Neuronal stem cell (in vitro differentiated cells): Measurements from ENCODE around the gene HACL1.

Source experiments
- DNase-seq: peaks from one replicate; pipeline ENCODE4 v3.0.0-alpha.2; 2013; ENCODE audit warnings: low spot score
- H2AFZ ChIP-seq: one replicate; pipeline ENCODE4 v1.6.1; 2013; ENCODE audit warnings: mild to moderate bottlenecking, low read length, inconsistent platforms
- H2AK5ac ChIP-seq: 2 replicates; pipeline ENCODE4 v1.6.1; 2013; ENCODE audit warnings: low read depth, mild to moderate bottlenecking, inconsistent platforms, low read length, moderate library complexity, mixed read lengths
- H2BK120ac ChIP-seq: 2 replicates; pipeline ENCODE4 v1.6.1; 2013; ENCODE audit warnings: low read depth, mild to moderate bottlenecking, inconsistent platforms, low read length, moderate library complexity, mixed read lengths
- H2BK12ac ChIP-seq: one replicate; pipeline ENCODE4 v1.6.1; 2013; ENCODE audit warnings: low read length, inconsistent platforms
- H2BK15ac ChIP-seq: 2 replicates; pipeline ENCODE4 v1.6.1; 2013; ENCODE audit warnings: mild to moderate bottlenecking, low read length, inconsistent platforms, mixed read lengths
- H2BK5ac ChIP-seq: one replicate; pipeline ENCODE4 v1.6.1; 2013; ENCODE audit warnings: inconsistent platforms, mild to moderate bottlenecking, low read length, moderate library complexity
- H3K14ac ChIP-seq: one replicate; pipeline ENCODE4 v1.6.1; 2013; ENCODE audit warnings: low read length, inconsistent platforms
- H3K18ac ChIP-seq: 2 replicates; pipeline ENCODE4 v1.6.1; 2013; ENCODE audit warnings: low read length, inconsistent platforms
- H3K23ac ChIP-seq: 2 replicates; pipeline ENCODE4 v1.6.1; 2013; ENCODE audit warnings: low read depth, mild to moderate bottlenecking, mixed read lengths, low read length, inconsistent platforms; ENCODE audit not compliant: poor library complexity
- H3K27ac ChIP-seq: replicated peaks from 3 replicates; pipeline ENCODE4 v1.5.1; 2013; ENCODE audit warnings: low read length, inconsistent platforms
- H3K27me3 ChIP-seq, 3 experiments: 2 replicates each; pipeline ENCODE4 v1.6.1; 2013; ENCODE audit warnings: low read length in 3 of 3, mild to moderate bottlenecking in 2 of 3, inconsistent platforms in 1 of 3, low read depth in 1 of 3, mixed read lengths in 1 of 3, moderate library complexity in 1 of 3; ENCODE audit not compliant: control insufficient read depth in 3 of 3, insufficient read depth in 3 of 3
- H3K36me3 ChIP-seq, 2 donors: replicated peaks in 1 of 2; 2 replicates each; pipeline ENCODE4 v1.6.1; 2013; ENCODE audit warnings: low read length in 2 of 2; ENCODE audit not compliant: control insufficient read depth in 2 of 2, insufficient read depth in 2 of 2
- H3K4ac ChIP-seq: 2 replicates; pipeline ENCODE4 v1.6.1; 2013; ENCODE audit warnings: inconsistent platforms, mild to moderate bottlenecking, low read length, moderate library complexity
- H3K4me1 ChIP-seq, 2 donors: 1 replicate in 1 of 2; 2 replicates in 1 of 2; pipeline ENCODE4 v1.6.1; 2013; ENCODE audit warnings: low read length in 2 of 2, low read depth in 1 of 2; ENCODE audit not compliant: control insufficient read depth in 2 of 2, insufficient read depth in 1 of 2
- H3K4me2 ChIP-seq: one replicate; pipeline ENCODE4 v1.6.1; 2013; ENCODE audit warnings: mild to moderate bottlenecking, low read length, inconsistent platforms; ENCODE audit not compliant: insufficient read depth, poor library complexity, severe bottlenecking
- H3K4me3 ChIP-seq, 2 donors: 2 replicates each; pipeline ENCODE4 v1.5.1; 2013; ENCODE audit warnings: low read length in 2 of 2, mild to moderate bottlenecking in 2 of 2, inconsistent platforms in 1 of 2, moderate library complexity in 1 of 2
- H3K79me1 ChIP-seq: one replicate; pipeline ENCODE4 v1.6.1; 2013; ENCODE audit warnings: low read depth, mild to moderate bottlenecking, inconsistent platforms, low read length, moderate library complexity
- H3K9ac ChIP-seq: one replicate; pipeline ENCODE4 v1.6.1; 2013; ENCODE audit warnings: mild to moderate bottlenecking, low read depth, low read length, inconsistent platforms; ENCODE audit not compliant: poor library complexity
- H3K9me3 ChIP-seq, 2 donors: replicated peaks in 1 of 2; 2 replicates each; pipeline versions ENCODE3 to v1.6.1; 2013; ENCODE audit warnings: low read length in 2 of 2, mild to moderate bottlenecking in 2 of 2, inconsistent platforms in 1 of 2, low read depth in 1 of 2, mixed read lengths in 1 of 2, moderate library complexity in 1 of 2; ENCODE audit not compliant: control insufficient read depth in 2 of 2, insufficient read depth in 1 of 2
- H4K8ac ChIP-seq: one replicate; pipeline ENCODE4 v1.6.1; 2013; ENCODE audit warnings: low read depth, mild to moderate bottlenecking, inconsistent platforms, low read length, moderate library complexity
- H4K91ac ChIP-seq: one replicate; pipeline ENCODE4 v1.6.1; 2013; ENCODE audit warnings: low read length, low read depth, mild to moderate bottlenecking, inconsistent platforms; ENCODE audit not compliant: poor library complexity
- WGBS, 2 donors: extraction: QIAGEN DNeasy Blood & Tissue Kit; methylation state at CpG; one replicate each; pipeline ENCODE4 v1.1.7; 2013; ENCODE audit warnings: missing lambda C conversion rate in 2 of 2, mixed read lengths in 1 of 2; ENCODE audit not compliant: insufficient read length in 2 of 2, insufficient replicate concordance in 1 of 2; ENCODE audit errors: extremely low coverage in 2 of 2; 5-methylcytosine and 5-hydroxymethylcytosine counted together

Gene HACL1

GRCh38 chr3:15511156-15511555, 90.2 kb downstream of the HACL1 start:
- H2BK120ac ChIP-seq: no peak overlapping the region
- H2AFZ ChIP-seq: no peak overlapping the region
- H3K4ac ChIP-seq: no peak overlapping the region
- H4K91ac ChIP-seq: no peak overlapping the region
- no peaks in the 10 kb centered on the region for H3K9me3 ChIP-seq
- no peak overlapping the region for H4K8ac ChIP-seq
- H3K4me3 ChIP-seq: no peak overlapping the region
- H3K27ac ChIP-seq: no peak overlapping the region
- H2AK5ac ChIP-seq: no peak overlapping the region
- no peak overlapping the region for H2BK12ac ChIP-seq
- H2BK5ac ChIP-seq: no peak overlapping the region
- H3K14ac ChIP-seq: no peak overlapping the region
- no peak for DNase-seq
- no peak overlapping the region for H3K23ac ChIP-seq
- no peak overlapping the region for H3K18ac ChIP-seq
- no peak overlapping the region for H3K9ac ChIP-seq
- H3K4me2 ChIP-seq: no peak overlapping the region
- no peaks in the 10 kb centered on the region for H3K36me3 ChIP-seq
- no peaks in the 10 kb centered on the region for H3K27me3 ChIP-seq
- no peaks in the 10 kb centered on the region for H3K79me1 ChIP-seq
- H3K4me1 ChIP-seq: no peaks in the 10 kb centered on the region
- no CpG with 5 or more reads among the region's 3 CpGs for WGBS, 2 donors
- no peak overlapping the region for H2BK15ac ChIP-seq
